DMS53 treated with DMSO at 0.1 percent for 48 hours (cell line): ENCODE results near the gene RNF6.

Experiments
- DNase-seq: peaks from one replicate; lab custom pipeline; 2025; ENCODE audit not compliant: unreplicated experiment; lab: John Stamatoyannopoulos, UW

Gene RNF6

DNA sequence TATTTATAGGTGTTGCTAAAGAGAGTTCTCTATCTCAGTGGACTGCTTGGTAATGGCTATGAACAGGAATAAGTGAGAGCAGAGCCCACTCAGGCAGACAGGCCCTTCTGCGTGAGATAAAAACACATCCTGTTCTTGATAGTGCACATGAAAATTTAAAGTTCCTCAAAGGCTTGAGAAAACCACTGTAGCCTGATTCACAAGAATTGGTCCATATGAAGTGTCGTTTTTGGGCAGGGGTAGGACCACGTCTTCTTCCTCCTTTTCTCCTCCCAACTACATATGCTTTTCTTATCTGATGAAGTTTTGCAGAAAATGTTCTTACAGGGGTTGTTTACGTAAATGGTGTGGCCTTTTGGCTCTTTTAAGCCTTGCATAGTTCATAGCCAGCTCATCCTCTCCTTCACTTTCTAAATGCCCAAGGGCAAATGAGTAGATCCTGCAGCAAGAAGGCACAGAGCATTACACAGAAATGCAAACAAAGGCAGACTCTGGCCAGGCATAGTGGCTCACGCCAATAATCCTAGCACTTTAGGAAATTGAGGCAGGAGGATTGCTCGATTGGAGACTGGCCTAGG is 53.8 kb downstream of the RNF6 start:
- no peak for DNase-seq

DNA sequence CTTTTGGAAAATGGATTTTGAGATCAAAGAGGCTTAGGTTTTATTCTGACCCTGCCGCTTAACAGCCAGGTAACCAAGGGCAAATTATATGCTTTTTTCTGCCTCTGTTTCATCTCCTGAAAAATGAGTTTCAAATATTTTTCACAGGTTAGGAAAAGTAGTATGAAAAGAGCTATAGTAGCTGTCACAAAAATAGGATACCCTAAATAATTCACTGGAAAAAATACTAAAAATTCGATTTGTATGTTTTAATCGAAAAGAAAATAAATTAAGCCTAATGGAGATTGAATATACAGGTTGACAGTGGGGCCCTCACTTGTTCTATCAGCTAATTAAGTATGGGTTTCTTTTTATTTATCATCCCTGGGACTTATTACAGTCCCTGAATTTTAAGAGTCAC is 58.3 kb downstream of the RNF6 start:
- no peak for DNase-seq
